ENCODE measurements around the gene RMP24.
A peak's percentile ranks its signal among the peaks of the same experiment; 100 is the strongest.

The RMP24 gene

GRCh38 chr18:35949090-35949489, 23.4 kb upstream of the RMP24 start:
- 62% methylated on average over 6 of the region's 6 CpGs for WGBS
- no peaks in the 10 kb centered on the region for H3K27me3 ChIP-seq
- TF ChIP-seq CTCF (IDR thresholded peaks at IDR 0.05) (no peak), POLR2AphosphoS5 (IDR thresholded peaks at IDR 0.05) (no peak), POLR2A (IDR thresholded peaks at IDR 0.05) (no peak), EP300 (IDR thresholded peaks at IDR 0.05) (no peak)
- no peak overlapping the region for H3K27ac ChIP-seq
- DNase-seq (ENCODE audit: low spot score in 2 of 2): no peak
- H3K4me3 ChIP-seq: no peak overlapping the region
- H3K4me1 ChIP-seq: peaks cover 14% of the 10 kb centered on the region
- no peaks in the 10 kb centered on the region for H3K36me3 ChIP-seq
- H3K9me3 ChIP-seq: no peaks in the 10 kb centered on the region

GRCh38 chr18:35949903-35950627, 22.4 kb upstream of the RMP24 start:
- no peaks in the 10 kb centered on the region for H3K36me3 ChIP-seq
- H3K4me1 ChIP-seq: peaks cover 14% of the 10 kb centered on the region
- WGBS: 8% methylated on average over 31 of the region's 54 CpGs
- no peak for DNase-seq (ENCODE audit: low spot score in 2 of 2)
- no peaks in the 10 kb centered on the region for H3K9me3 ChIP-seq
- H3K27me3 ChIP-seq: no peaks in the 10 kb centered on the region
- peak overlapping the region; percentile 72 for H3K4me3 ChIP-seq
- TF ChIP-seq POLR2A (IDR thresholded peaks at IDR 0.05) (no peak), CTCF (IDR thresholded peaks at IDR 0.05) (peak; percentile 83 to 89)
- no peak overlapping the region for H3K27ac ChIP-seq

- peak overlapping the region; percentile 72 for H3K4me3 ChIP-seq
- peaks cover 14% of the 10 kb centered on the region for H3K4me1 ChIP-seq
- no peaks in the 10 kb centered on the region for H3K27me3 ChIP-seq
- no peaks in the 10 kb centered on the region for H3K9me3 ChIP-seq
- H3K36me3 ChIP-seq: no peaks in the 10 kb centered on the region
- 19% methylated on average over 6 of the region's 6 CpGs for WGBS
- no peak for DNase-seq (ENCODE audit: low spot score in 2 of 2)
- no peak overlapping the region for H3K27ac ChIP-seq
- TF ChIP-seq CTCF (IDR thresholded peaks at IDR 0.05) (no peak), POLR2A (IDR thresholded peaks at IDR 0.05) (no peak), EP300 (IDR thresholded peaks at IDR 0.05) (no peak), POLR2AphosphoS5 (IDR thresholded peaks at IDR 0.05) (no peak)
Measured at GRCh38 chr18:35950628-35950982, 21.9 kb upstream of the RMP24 start.

GRCh38 chr18:35953688-35954087, 18.8 kb upstream of the RMP24 start:
- 83% methylated on average over 1 of the region's 1 CpG for WGBS
- H3K9me3 ChIP-seq: peaks cover 4% of the 10 kb centered on the region
- H3K4me3 ChIP-seq: no peak overlapping the region
- H3K4me1 ChIP-seq: peaks cover 14% of the 10 kb centered on the region
- peaks cover 5% of the 10 kb centered on the region for H3K27me3 ChIP-seq
- H3K27ac ChIP-seq: no peak overlapping the region
- TF ChIP-seq CTCF (IDR thresholded peaks at IDR 0.05) (no peak), POLR2A (IDR thresholded peaks at IDR 0.05) (no peak), POLR2AphosphoS5 (IDR thresholded peaks at IDR 0.05) (no peak), EP300 (IDR thresholded peaks at IDR 0.05) (no peak)
- no peak for DNase-seq (ENCODE audit: low spot score in 2 of 2)
- H3K36me3 ChIP-seq: no peaks in the 10 kb centered on the region

- DNase-seq (ENCODE audit: low spot score in 2 of 2): no peak
- no peak overlapping the region for H3K27ac ChIP-seq
- H3K27me3 ChIP-seq: peaks cover 5% of the 10 kb centered on the region
- H3K4me3 ChIP-seq: no peak overlapping the region
- no peaks in the 10 kb centered on the region for H3K36me3 ChIP-seq
- no peaks in the 10 kb centered on the region for H3K4me1 ChIP-seq
- 87% methylated on average over 3 of the region's 3 CpGs for WGBS
- TF ChIP-seq CTCF (IDR thresholded peaks at IDR 0.05): no peak
- TF ChIP-seq POLR2A (IDR thresholded peaks at IDR 0.05): no peak
- TF ChIP-seq POLR2AphosphoS5 (IDR thresholded peaks at IDR 0.05): no peak
- no peak for TF ChIP-seq EP300 (IDR thresholded peaks at IDR 0.05)
- H3K9me3 ChIP-seq: peaks cover 4% of the 10 kb centered on the region
Measured at GRCh38 chr18:35956226-35956625, 16.3 kb upstream of the RMP24 start.

All from suprapubic skin (tissue), 4 donors.